SH-SY5Y (cell line): Measurements from ENCODE around the gene MAST2.

ENCODE experiments used
- GATA2 ChIP-seq: IDR thresholded peaks from 2 replicates; pipeline ENCODE4 v1.6.1; 2011; ENCODE audit warnings: mild to moderate bottlenecking, low read depth, low read length
- GATA3 ChIP-seq: IDR thresholded peaks from 2 replicates; pipeline ENCODE4 v1.6.1; 2011; ENCODE audit warnings: low read depth, mild to moderate bottlenecking, low read length, moderate library complexity

- no peak for TF ChIP-seq GATA2
- no peak for TF ChIP-seq GATA3
These were observed 272.9 kb downstream of the MAST2 start for GRCh38 chr1:46076343-46076742.
